IMR-90 (cell line): ENCODE data around the gene HOXB7.

ENCODE experiments used
- CTCF ChIP-seq: conservative IDR thresholded peaks from 2 replicates; pipeline ENCODE4 v1.5.1; 2012; ENCODE audit warnings: mild to moderate bottlenecking, low read depth, low read length, improper control_type of control experiment
- ELK1 ChIP-seq: fragments of 150-350 bp; IDR thresholded peaks from 2 replicates; pipeline ENCODE4 v1.6.1; 2016; ENCODE audit warnings: low read depth, mild to moderate bottlenecking, low read length, moderate library complexity, borderline replicate concordance
- MAZ ChIP-seq: IDR thresholded peaks from 2 replicates; pipeline ENCODE4 v1.6.1; 2012; ENCODE audit warnings: low read depth, mild to moderate bottlenecking, low read length, improper control_type of control experiment, moderate library complexity, borderline replicate concordance
- POLR2A ChIP-seq: IDR thresholded peaks from 2 replicates; pipeline ENCODE4 v1.6.1; 2012; ENCODE audit warnings: mild to moderate bottlenecking, low read depth, low read length
- RAD21 ChIP-seq: IDR thresholded peaks from 2 replicates; pipeline ENCODE4 v1.6.1; 2012; ENCODE audit warnings: low read length, improper control_type of control experiment
- SMC3 ChIP-seq: fragments of 150-350 bp; IDR thresholded peaks from 2 replicates; pipeline ENCODE4 v1.6.1; 2016; ENCODE audit warnings: low read depth, mild to moderate bottlenecking, antibody characterized with exemption, low read length, moderate library complexity
- USF2 ChIP-seq: fragments of 150-350 bp; IDR thresholded peaks from 2 replicates; pipeline ENCODE4 v1.6.1; 2017; ENCODE audit warnings: mild to moderate bottlenecking, antibody characterized with exemption, low read length, low read depth

- TF ChIP-seq CTCF (no peak), POLR2A (no peak), USF2 (no peak), ELK1 (no peak), MAZ (no peak), RAD21 (no peak), SMC3 (no peak)
These were observed 17.1 kb upstream of the HOXB7 start for GRCh38 chr17:48627623-48628521.
